Kidney (tissue), 14 donors: ENCODE data around the gene CBLN3. TPM values are rescaled to one million over a fixed set of nuclear protein-coding genes. Genes with fewer than 3 reads are reported as not detected.

Experiments used
- DNase-seq, 5 donors: peaks; one replicate each; pipeline ENCODE4 v3.0.0-alpha.2; 2013 to 2020
- FAIRE-seq: peaks from 2 replicates; lab custom pipeline; 2012; peaks lifted over from hg19 to GRCh38; lab: Jason Lieb, UNC
- H3K27ac ChIP-seq, 2 donors: one replicate each; pipeline ENCODE4 v1.7.0; 2013; ENCODE audit warnings: low read depth in 2 of 2, low read length in 2 of 2, inconsistent platforms in 1 of 2
- H3K27me3 ChIP-seq: one replicate; pipeline ENCODE4 v1.7.1; 2013; ENCODE audit warnings: low read length, inconsistent platforms; ENCODE audit not compliant: control insufficient read depth, insufficient read depth
- H3K36me3 ChIP-seq, 3 donors: one replicate each; pipeline versions ENCODE4 v1.7.0 to v1.7.1; 2013; ENCODE audit warnings: low read length in 3 of 3, control low read depth in 1 of 3, inconsistent platforms in 1 of 3; ENCODE audit not compliant: insufficient read depth in 3 of 3, control insufficient read depth in 2 of 3
- H3K4me1 ChIP-seq, 3 donors: one replicate each; pipeline versions ENCODE4 v1.7.0 to v1.7.1; 2013; ENCODE audit warnings: low read length in 3 of 3, inconsistent platforms in 1 of 3, low read depth in 1 of 3; ENCODE audit not compliant: control insufficient read depth in 2 of 3, insufficient read depth in 2 of 3
- H3K4me3 ChIP-seq, 3 donors: one replicate each; pipeline versions ENCODE4 v1.7.0 to v1.8.1; 2013; ENCODE audit warnings: low read length in 3 of 3, control low read depth in 1 of 3, inconsistent platforms in 1 of 3
- H3K9ac ChIP-seq, 3 donors: one replicate each; pipeline versions ENCODE4 v1.7.0 to v1.7.1; 2013; ENCODE audit warnings: low read length in 3 of 3, control low read depth in 1 of 3, inconsistent platforms in 1 of 3
- H3K9me3 ChIP-seq, 3 donors: one replicate each; pipeline versions ENCODE4 v1.7.0 to v1.7.1; 2013; ENCODE audit warnings: low read length in 3 of 3, control low read depth in 1 of 3, inconsistent platforms in 1 of 3; ENCODE audit not compliant: control insufficient read depth in 2 of 3, insufficient read depth in 1 of 3
- CTCF ChIP-seq: IDR thresholded peaks from 3 replicates; pipeline ENCODE4 v1.5.1; 2012; ENCODE audit warnings: mild to moderate bottlenecking, moderate library complexity, borderline replicate concordance; ENCODE audit not compliant: insufficient read depth; ENCODE audit errors: extremely low read depth
- intact Hi-C: fragments of 100-400 bp; cut with DNase I; formaldehyde crosslinking; loops from one replicate; pipeline ENCODE4 v1.11.1; 2022
- polyA plus RNA-seq: library from polyadenylated mRNA; stranded (reverse); fragments of 350-450 nt; fragmentation: Illumina TruSeq; extraction: RNeasy Lipid Tissue Mini Kit (QIAGEN cat#74804); gene quantifications from one replicate; pipeline ENCODE4 v1.2.3, GENCODE V29; 2014; ENCODE audit warnings: low read depth, low replicate concordance; ENCODE audit not compliant: insufficient read depth
- total RNA-seq: library from RNA; stranded (reverse); fragmentation: NEBNext Ultra II Directional; extraction: Animal tissue kit (Norgen Biotek cat#: 25700); gene quantifications from one replicate; pipeline ENCODE4 v1.2.1, GENCODE V29; 2021
- donor health status: control.
- donor health status: control.
- donor health status: control.
- donor health status: control.
- donor health status: control.
- donor health status: DM: yes; HTN: yes; CAD: no.
- donor health status: Normal renal cell carcinoma (clear cell type).

Gene CBLN3
- total and polyA plus RNA-seq, 2 donors from 2014 or later = 1.3 to 2.6 TPM

DNA sequence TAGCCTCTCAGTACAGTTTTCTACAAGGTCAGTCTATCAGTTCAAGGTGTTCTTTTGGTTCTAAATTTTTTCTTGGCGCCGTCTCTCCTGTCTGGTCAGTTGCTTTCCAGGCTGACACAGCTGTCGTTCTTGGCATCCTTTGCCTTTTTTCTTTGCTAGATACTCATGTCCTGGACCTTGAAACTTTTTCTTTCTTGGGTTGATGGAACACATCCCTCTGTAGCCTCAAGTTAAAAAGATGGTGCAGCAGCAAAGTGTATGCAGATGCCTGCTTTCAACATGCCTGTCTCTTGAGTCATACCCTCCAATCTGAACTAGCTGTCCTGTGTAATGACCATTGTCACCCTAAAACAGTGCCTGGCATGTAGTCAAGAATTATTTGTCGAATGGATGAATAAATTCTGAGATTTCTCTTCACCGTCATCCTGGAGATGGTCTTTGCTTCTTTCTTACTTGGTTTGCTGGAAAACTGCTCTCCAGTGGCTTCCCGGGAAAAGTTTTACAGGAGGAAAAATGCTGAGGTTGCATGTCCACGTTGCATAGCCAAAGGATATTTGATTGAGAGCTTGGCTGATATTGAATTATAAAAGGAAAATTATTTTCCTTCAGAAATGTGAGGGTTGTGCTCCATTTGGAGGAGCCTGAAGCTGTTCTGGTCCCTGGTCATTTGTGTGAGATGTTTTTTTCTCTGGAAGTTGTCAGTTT is 26.0 kb downstream of the CBLN3 start:
- H3K4me3 ChIP-seq = no peak overlapping the region
- no peak for FAIRE-seq
- H3K9me3 ChIP-seq = no peaks in the 10 kb centered on the region
- peaks cover 4 to 15% (median 14%) of the 10 kb centered on the region in 3 donors for H3K4me1 ChIP-seq
- intact Hi-C loops = no loop called here
- DNase-seq = peak in 2 of 5 donors; percentile 7 to 60
- no peaks in the 10 kb centered on the region for H3K27me3 ChIP-seq
- H3K36me3 ChIP-seq = no peaks in the 10 kb centered on the region
- H3K27ac ChIP-seq = no peak overlapping the region
- no peak overlapping the region for H3K9ac ChIP-seq
- no peak for TF ChIP-seq CTCF

- no peak for FAIRE-seq
- H3K36me3 ChIP-seq = no peaks in the 10 kb centered on the region
- no peak for TF ChIP-seq CTCF
- intact Hi-C loops = no loop called here
- H3K9me3 ChIP-seq = no peaks in the 10 kb centered on the region
- H3K4me3 ChIP-seq = peak overlapping the region in 1 of 3 donors; percentile 6
- no peak overlapping the region for H3K27ac ChIP-seq
- peaks cover 13 to 21% (median 19%) of the 10 kb centered on the region in 3 donors for H3K4me1 ChIP-seq
- no peaks in the 10 kb centered on the region for H3K27me3 ChIP-seq
- peak in 1 of 5 donors; percentile 31 for DNase-seq
- H3K9ac ChIP-seq = no peak overlapping the region
Observed at GRCh38 chr14:24401810-24402702, 27.4 kb downstream of the CBLN3 start.

DNA sequence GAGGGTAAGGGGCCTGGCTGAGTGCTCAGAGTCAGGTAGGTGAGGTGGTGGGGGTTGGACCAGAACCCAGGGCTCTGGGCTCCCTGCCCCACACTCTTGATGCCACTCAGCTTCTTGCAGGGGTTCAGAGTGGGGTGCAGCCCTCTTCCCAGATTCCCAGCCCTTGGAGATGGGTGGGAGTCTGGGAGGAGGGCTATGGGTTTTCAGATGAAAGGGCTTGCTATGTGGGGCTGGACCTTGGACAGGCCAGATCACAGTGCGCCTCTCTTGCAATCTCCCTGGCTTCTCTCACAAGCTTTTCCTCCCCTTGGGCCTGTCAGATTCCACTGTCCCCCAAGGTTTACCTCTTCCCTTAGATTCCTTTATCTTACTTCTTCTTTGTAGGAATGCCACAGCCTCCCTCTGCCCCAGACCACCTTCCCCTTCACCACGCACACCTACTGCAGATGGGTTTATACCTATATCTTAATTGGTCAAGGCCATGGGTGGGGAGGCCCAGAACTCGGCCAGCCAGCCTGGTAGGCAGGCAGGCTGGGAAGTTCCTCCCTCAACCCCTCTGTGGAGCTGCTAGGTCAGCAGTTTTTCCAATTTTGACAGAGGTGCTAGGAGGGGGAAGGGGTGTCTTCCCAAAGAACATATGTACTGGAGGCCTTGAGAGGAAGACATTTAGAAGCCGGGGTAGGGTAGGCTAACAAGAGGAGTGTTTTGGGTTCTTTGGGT is 29.3 kb downstream of the CBLN3 start:
- H3K9me3 ChIP-seq = no peaks in the 10 kb centered on the region
- intact Hi-C loops = no loop called here
- FAIRE-seq (no peak), DNase-seq (no peak)
- peak overlapping the region in 2 of 3 donors; percentile 66 to 67 for H3K4me3 ChIP-seq
- H3K36me3 ChIP-seq = no peaks in the 10 kb centered on the region
- peak overlapping the region in 1 of 3 donors; percentile 68 for H3K9ac ChIP-seq
- peaks cover 13 to 21% (median 19%) of the 10 kb centered on the region in 3 donors for H3K4me1 ChIP-seq
- H3K27me3 ChIP-seq = no peaks in the 10 kb centered on the region
- no peak overlapping the region for H3K27ac ChIP-seq
- no peak for TF ChIP-seq CTCF
